Stomach (tissue), 9 donors: ENCODE results near the gene RNASE7. TPM values are rescaled to one million over a fixed set of nuclear protein-coding genes. Genes with fewer than 3 reads are reported as not detected.

Experiments
- DNase-seq, 2 donors: peaks; one replicate each; pipeline versions ENCODE4 v3.0.0 to v3.0.0-alpha.2; 2013 to 2019
- H3K27ac ChIP-seq, 5 donors: fragments of 200-600 bp in 4 of 5; sonication (generic) in 4 of 5; one replicate each; pipeline ENCODE4 v1.5.1; 2013 to 2019; ENCODE audit warnings: mild to moderate bottlenecking in 1 of 5, moderate library complexity in 1 of 5
- H3K27me3 ChIP-seq, 3 donors: fragments of 200-600 bp; sonication (generic); one replicate each; pipeline ENCODE4 v1.5.1; 2017 to 2019; ENCODE audit warnings: mixed run types in 1 of 3
- H3K36me3 ChIP-seq, 4 donors: fragments of 200-600 bp; sonication (generic); 1 replicate in 3 of 4; 2 replicates in 1 of 4; pipeline ENCODE4 v1.5.1; 2016 to 2019
- H3K4me1 ChIP-seq, 4 donors: fragments of 200-600 bp; sonication (generic); one replicate each; pipeline ENCODE4 v1.5.1; 2016 to 2019
- H3K4me3 ChIP-seq, 4 donors: fragments of 200-600 bp; sonication (generic) in 3 of 4; one replicate each; pipeline ENCODE4 v1.5.1; 2016 to 2019; ENCODE audit warnings: mild to moderate bottlenecking in 1 of 4
- H3K9me3 ChIP-seq, 4 donors: fragments of 200-600 bp; sonication (generic); one replicate each; pipeline ENCODE4 v1.5.1; 2016 to 2019
- EP300 ChIP-seq: sonication (generic); formaldehyde crosslinking; IDR thresholded peaks from one replicate; pipeline ENCODE4 v1.6.1; 2017; ENCODE audit warnings: antibody characterized with exemption
- POLR2A ChIP-seq, 4 donors: fragments of 450-650 bp; IDR thresholded peaks; one replicate each; pipeline ENCODE4 v1.6.1; 2016; ENCODE audit warnings: antibody characterized with exemption in 4 of 4, control low read depth in 2 of 4, mild to moderate bottlenecking in 1 of 4, moderate library complexity in 1 of 4
- POLR2AphosphoS5 ChIP-seq, 3 donors: sonication (generic); formaldehyde crosslinking; IDR thresholded peaks; one replicate each; pipeline ENCODE4 v1.6.1; 2016; ENCODE audit warnings: antibody characterized with exemption in 3 of 3
- WGBS, 5 donors: extraction: QIAGEN DNeasy Blood & Tissue Kit in 3 of 5; methylation state at CpG; one replicate each; pipeline versions ENCODE4 v1.1.5 to v1.1.7; 2013 to 2018; 5-methylcytosine and 5-hydroxymethylcytosine counted together
- intact Hi-C: fragments of 100-400 bp; cut with DNase I; formaldehyde crosslinking; loops from one replicate; pipeline ENCODE4 v1.15.1; 2023; ENCODE audit warnings: low total_unique reads
- polyA plus RNA-seq, 3 donors: library from polyadenylated mRNA; stranded (reverse); fragments of 200-250 nt; gene quantifications; one replicate each; pipeline ENCODE4 v1.2.3, GENCODE V29; 2013
- total RNA-seq, 5 donors: library from RNA; depleted of rRNA; stranded (reverse); fragments of >200 nt; gene quantifications; one replicate each; pipeline versions ENCODE4 v1.1.0 to v1.2.3, GENCODE V29; 2014 to 2016
- TF ChIP-seq, protein P1 (sequence below), 7 experiments: fragments of 450-650 bp in 4 of 7; fragments of 200-600 bp in 3 of 7; sonication (generic) in 3 of 7; IDR thresholded peaks; one replicate each; pipeline ENCODE4 v1.5.1; 2016 to 2019; ENCODE audit warnings: antibody characterized with exemption in 7 of 7, control low read depth in 2 of 7, mild to moderate bottlenecking in 1 of 7
- donor health status: healthy with polysubstance abuse.
- donor health status: Bipolar disorder and iron deficiency.
- donor health status: healthy.

The RNASE7 gene
- total and polyA plus RNA-seq, 8 donors, result 0.58 to 2.6 TPM; not detected in 6

DNA sequence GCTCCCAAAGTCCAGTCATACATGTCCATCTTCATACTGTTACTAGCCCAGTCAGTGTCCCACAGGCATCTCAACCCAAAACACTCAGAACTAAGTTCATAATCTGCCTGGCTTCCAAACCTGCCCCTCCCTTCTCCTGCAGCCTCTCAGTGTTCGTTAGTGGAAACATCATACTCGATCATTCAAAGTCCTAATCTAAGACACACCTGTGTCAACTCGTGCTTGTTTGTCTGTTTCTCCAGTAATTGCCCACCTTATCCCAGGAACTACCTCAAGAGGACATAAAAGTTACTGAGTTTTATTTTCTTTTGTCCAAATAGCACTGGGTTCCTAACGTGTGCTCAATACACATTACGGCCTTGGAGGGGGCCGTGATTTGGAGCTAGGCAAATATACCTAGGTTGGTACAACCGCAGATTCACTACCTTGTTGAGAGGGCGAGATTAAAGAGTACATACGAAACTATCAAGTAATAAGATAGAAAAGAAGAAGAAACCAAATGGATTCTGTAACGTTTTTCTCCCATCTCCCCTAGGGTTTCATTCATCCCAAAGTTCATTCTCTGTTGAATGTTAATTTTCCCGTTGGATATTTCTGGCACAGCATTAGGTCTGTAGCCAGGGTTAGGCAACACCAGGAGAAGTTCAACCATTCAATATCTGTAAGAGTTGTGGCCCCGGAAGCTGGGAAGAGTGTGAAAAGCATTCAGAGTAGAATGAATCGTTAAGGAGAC, 18.6 kb downstream of the RNASE7 start:
- H3K4me1 ChIP-seq, result peaks cover 0 to 20% (median 9%) of the 10 kb centered on the region in 4 donors
- H3K9me3 ChIP-seq, result no peaks in the 10 kb centered on the region
- DNase-seq, result no peak
- no peaks in the 10 kb centered on the region for H3K36me3 ChIP-seq
- intact Hi-C loops, result no loop called here
- peak overlapping the region in 1 of 5 donors; percentile 5 for H3K27ac ChIP-seq
- H3K27me3 ChIP-seq, result no peaks in the 10 kb centered on the region
- TF ChIP-seq, protein P1, sequence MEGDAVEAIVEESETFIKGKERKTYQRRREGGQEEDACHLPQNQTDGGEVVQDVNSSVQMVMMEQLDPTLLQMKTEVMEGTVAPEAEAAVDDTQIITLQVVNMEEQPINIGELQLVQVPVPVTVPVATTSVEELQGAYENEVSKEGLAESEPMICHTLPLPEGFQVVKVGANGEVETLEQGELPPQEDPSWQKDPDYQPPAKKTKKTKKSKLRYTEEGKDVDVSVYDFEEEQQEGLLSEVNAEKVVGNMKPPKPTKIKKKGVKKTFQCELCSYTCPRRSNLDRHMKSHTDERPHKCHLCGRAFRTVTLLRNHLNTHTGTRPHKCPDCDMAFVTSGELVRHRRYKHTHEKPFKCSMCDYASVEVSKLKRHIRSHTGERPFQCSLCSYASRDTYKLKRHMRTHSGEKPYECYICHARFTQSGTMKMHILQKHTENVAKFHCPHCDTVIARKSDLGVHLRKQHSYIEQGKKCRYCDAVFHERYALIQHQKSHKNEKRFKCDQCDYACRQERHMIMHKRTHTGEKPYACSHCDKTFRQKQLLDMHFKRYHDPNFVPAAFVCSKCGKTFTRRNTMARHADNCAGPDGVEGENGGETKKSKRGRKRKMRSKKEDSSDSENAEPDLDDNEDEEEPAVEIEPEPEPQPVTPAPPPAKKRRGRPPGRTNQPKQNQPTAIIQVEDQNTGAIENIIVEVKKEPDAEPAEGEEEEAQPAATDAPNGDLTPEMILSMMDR (IDR thresholded peaks at IDR 0.05), result no peak
- TF ChIP-seq POLR2A (IDR thresholded peaks at IDR 0.05) (no peak), POLR2AphosphoS5 (IDR thresholded peaks at IDR 0.05) (no peak), EP300 (no peak)
- no peak overlapping the region for H3K4me3 ChIP-seq
- 30 to 56% (median 50%) methylated on average over 13 of the region's 13 CpGs for WGBS, 5 donors

DNA sequence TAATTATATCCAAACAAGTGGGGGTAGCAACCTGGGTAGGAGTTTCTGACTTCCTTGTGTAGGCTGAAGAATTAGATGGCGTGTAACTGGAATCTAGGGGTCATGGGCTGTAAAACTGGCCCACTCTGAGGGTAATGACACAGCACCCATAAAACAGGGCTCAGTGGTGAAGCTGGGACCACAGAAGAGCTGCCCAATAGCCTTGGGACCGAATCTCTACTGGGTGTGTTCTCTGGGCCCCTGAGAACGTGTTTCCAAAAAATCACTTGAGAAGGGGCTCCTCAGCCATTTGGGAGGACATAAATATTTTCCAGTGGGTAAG, 19.1 kb downstream of the RNASE7 start:
- no peak for DNase-seq
- Histone ChIP-seq H3K9me3 (no peaks in the 10 kb centered on the region), H3K4me3 (no peak overlapping the region), H3K27me3 (no peaks in the 10 kb centered on the region), H3K36me3 (no peaks in the 10 kb centered on the region), H3K4me1 (peaks cover 0 to 18% (median 8%) of the 10 kb centered on the region in 4 donors), H3K27ac (peak overlapping the region in 1 of 5 donors; percentile 5)
- intact Hi-C loops, result no loop called here
- 87 to 93% (median 91%) methylated on average over 3 of the region's 3 CpGs for WGBS, 5 donors
- TF ChIP-seq POLR2A (IDR thresholded peaks at IDR 0.05) (no peak), POLR2AphosphoS5 (IDR thresholded peaks at IDR 0.05) (no peak), EP300 (no peak)
- TF ChIP-seq, protein P1 (IDR thresholded peaks at IDR 0.05), result no peak

DNA sequence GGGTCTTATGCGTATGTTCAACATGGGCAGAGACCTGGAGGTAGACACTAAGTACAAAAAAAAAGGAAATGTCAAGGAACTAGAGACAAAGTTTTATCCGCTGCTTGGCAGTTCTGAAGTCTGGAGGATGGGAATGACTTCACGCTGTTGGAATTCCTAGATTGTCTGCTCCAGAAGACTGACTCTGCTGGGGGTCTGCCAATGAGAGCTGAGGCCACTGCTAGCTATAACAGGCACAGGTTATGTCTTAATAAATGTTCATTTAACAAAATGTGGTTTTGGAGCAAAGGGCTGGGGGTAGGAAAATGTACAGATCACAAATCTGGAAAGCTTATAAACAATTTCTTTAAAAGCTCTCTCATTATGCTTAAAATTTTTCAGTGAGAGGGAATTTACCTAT, 21.3 kb downstream of the RNASE7 start:
- Histone ChIP-seq H3K27ac (no peak overlapping the region), H3K4me1 (peaks cover 0 to 22% (median 9%) of the 10 kb centered on the region in 4 donors), H3K27me3 (peaks cover 0 to 3% (median 0%) of the 10 kb centered on the region in 3 donors), H3K4me3 (no peak overlapping the region), H3K36me3 (no peaks in the 10 kb centered on the region), H3K9me3 (no peaks in the 10 kb centered on the region)
- no peak for DNase-seq
- intact Hi-C loops, result no loop called here
- TF ChIP-seq, protein P1 (IDR thresholded peaks at IDR 0.05), result no peak
- no peak for TF ChIP-seq POLR2AphosphoS5 (IDR thresholded peaks at IDR 0.05)
- TF ChIP-seq POLR2A (IDR thresholded peaks at IDR 0.05), result no peak
- TF ChIP-seq EP300, result no peak
- WGBS, 5 donors, result 73 to 84% (median 77%) methylated on average over 3 of the region's 3 CpGs

DNA sequence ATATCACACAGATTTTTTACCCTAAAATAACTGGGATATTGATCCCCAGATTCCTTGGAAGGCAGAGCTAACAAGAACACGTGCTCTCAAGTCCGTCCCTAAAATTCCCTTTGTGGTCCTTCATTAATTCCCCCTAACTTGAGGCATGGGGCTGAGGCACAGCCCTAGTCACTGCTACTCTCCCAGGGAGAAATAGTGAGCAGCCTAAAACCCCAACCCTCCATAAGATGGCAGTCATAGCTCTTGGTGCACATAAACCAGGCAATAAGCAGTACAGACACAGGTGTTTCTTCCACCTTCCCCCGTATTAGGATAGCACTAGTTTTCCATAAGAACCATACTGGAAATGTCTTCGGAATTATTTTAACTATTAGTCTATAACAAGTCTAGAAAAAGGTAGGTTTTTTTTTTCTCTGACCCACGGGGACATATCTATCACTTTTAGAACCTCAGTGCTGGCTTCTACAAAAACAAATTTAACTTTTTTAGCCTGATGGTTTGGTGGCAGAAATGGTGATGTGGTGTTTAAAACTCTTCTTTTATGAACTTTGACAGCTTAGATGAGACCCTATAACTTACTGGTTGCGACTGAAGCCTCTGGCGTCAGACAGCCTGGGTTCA, 24.8 kb downstream of the RNASE7 start:
- 71 to 74% (median 73%) methylated on average over 7 of the region's 7 CpGs for WGBS, 5 donors
- peak in 1 of 2 donors; percentile 38 for DNase-seq
- TF ChIP-seq POLR2AphosphoS5 (IDR thresholded peaks at IDR 0.05) (no peak), EP300 (no peak), POLR2A (IDR thresholded peaks at IDR 0.05) (no peak)
- TF ChIP-seq, protein P1 (IDR thresholded peaks at IDR 0.05), result no peak
- Histone ChIP-seq H3K4me1 (peaks cover 25 to 42% (median 33%) of the 10 kb centered on the region in 4 donors), H3K9me3 (no peaks in the 10 kb centered on the region), H3K4me3 (no peak overlapping the region), H3K27me3 (peaks cover 0 to 19% (median 6%) of the 10 kb centered on the region in 3 donors), H3K27ac (no peak overlapping the region), H3K36me3 (no peaks in the 10 kb centered on the region)
- intact Hi-C loops, result loop anchor here (5.0 kb wide), 1 partner anchor 40 kb away; no protein-coding TSS in a partner anchor
